Subcutaneous adipose tissue (tissue), 4 donors: ENCODE results near the gene MND1. TPM values are rescaled to one million over a fixed set of nuclear protein-coding genes. Genes with fewer than 3 reads are reported as not detected.

Experiments
- total RNA-seq, 4 donors: library from RNA; depleted of rRNA; stranded (reverse); fragments of >200 nt; gene quantifications; one replicate each; pipeline ENCODE4 v1.1.0, GENCODE V29; 2016
- TF ChIP-seq, protein P1 (sequence below): fragments of 450-650 bp; IDR thresholded peaks from one replicate; pipeline ENCODE4 v1.5.1; 2016; ENCODE audit warnings: low read depth, mild to moderate bottlenecking, control low read depth, antibody characterized with exemption, moderate library complexity

MND1 gene
- total RNA-seq, 4 donors from 2014 or later: 1.9 to 2.1 TPM; not detected in 2

DNA sequence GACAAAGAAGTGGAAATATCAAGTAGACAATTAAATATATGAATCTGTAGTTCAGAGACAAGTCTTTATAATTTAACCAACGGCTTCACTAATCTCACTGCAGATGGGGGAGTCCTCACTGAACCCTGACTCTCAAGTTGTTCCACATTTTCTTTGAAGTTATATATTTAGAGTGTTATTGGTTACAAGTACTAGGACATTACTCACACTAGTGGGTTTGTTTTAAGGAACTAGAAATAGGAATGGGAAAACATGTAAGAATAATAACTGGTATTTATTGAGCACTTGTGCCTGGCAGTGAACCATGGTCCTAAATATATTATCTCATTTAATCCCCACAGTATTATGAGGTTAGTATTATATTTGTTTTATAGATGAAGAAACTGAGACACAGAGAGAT is 22.0 kb downstream of the MND1 start:
- TF ChIP-seq, protein P1, sequence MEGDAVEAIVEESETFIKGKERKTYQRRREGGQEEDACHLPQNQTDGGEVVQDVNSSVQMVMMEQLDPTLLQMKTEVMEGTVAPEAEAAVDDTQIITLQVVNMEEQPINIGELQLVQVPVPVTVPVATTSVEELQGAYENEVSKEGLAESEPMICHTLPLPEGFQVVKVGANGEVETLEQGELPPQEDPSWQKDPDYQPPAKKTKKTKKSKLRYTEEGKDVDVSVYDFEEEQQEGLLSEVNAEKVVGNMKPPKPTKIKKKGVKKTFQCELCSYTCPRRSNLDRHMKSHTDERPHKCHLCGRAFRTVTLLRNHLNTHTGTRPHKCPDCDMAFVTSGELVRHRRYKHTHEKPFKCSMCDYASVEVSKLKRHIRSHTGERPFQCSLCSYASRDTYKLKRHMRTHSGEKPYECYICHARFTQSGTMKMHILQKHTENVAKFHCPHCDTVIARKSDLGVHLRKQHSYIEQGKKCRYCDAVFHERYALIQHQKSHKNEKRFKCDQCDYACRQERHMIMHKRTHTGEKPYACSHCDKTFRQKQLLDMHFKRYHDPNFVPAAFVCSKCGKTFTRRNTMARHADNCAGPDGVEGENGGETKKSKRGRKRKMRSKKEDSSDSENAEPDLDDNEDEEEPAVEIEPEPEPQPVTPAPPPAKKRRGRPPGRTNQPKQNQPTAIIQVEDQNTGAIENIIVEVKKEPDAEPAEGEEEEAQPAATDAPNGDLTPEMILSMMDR: no peak

DNA sequence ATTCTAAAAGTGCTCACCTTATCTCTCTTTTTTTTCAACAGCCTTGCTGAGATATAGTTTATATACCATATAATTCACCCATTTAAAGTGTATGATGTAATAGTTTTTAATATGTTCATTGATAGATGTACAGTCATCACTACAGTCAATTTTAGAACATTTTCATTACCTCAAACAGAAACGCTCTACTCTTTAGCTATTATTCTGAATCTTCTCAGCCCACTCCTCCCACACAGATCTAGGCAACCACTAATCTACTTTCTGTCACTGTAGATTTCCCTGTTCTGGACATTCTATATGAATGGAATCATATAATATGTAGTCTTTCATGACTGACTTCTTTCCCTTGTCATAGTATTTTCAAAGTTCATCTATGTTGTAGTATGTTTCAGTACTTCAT is 22.6 kb downstream of the MND1 start:
- TF ChIP-seq, protein P1: no peak

DNA sequence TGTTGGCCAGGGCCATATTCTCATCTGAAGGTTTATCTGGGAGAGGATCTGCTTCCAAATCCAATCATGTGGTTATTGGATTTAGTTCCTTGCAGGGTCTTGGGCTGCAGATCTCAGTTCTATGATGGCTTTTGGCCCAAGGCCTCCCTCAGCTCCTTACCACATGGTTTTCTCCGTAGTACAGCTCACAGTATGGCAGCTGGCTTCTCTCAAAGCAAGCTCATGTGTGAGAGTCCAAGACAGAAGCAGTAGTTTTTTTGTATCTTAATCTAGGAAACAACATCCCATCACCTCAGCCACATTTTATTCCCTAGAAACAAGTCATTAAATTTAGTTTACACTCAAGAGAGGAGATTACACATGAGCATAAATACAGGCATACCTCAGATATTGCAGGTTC is 24.5 kb downstream of the MND1 start:
- TF ChIP-seq, protein P1: no peak

DNA sequence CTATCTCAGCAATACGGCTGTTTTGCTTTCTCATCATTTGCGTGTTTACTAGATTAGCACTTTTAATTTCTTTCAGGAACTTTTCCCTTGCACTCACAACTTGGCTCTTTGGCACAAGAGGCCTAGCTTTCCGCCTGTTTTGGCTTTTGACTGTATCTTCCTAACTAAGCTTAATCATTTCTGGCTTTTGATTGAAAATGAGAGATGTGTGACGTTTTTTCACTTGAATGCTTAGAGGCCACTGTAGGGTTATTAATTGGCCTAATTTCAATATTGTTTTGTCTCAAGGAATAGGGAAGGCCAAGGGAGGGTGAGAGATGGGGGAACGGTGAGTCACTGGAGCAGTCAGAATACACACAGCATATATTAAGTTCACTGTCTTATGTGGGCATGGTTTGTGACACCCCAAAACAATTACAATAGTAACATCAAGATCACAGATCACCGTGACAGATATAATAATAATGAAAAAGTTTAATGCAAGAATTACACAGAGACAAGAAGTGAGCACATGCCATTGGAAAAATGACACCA is 27.3 kb downstream of the MND1 start:
- TF ChIP-seq, protein P1: no peak

DNA sequence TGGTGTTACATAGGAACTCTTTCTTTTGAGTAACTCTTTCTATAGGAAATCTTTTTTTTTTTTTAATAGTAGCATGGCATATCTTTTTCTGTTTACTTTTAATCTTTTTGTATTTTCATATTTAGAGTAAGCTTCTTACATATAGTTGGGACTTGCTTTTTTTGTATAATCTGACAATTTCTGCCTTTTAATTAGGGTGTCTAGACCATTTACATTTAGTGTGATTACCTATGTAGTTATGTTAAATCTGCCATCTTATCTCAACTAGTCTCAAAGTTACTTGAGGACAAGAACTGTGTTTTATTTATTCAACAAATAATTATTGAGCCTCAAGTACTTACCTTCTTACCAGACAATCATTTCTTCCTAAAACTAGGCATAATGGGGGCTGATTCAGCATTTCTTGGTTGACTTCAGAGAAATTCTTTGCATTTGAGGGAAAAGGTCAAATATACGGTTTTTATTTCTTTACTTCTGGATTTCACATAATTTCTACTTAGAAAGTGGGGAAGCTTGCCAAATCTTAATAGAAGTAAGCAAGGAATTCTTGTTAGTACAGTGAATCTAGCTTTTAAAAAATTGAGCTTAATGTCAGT is 28.6 kb downstream of the MND1 start:
- TF ChIP-seq, protein P1: no peak

DNA sequence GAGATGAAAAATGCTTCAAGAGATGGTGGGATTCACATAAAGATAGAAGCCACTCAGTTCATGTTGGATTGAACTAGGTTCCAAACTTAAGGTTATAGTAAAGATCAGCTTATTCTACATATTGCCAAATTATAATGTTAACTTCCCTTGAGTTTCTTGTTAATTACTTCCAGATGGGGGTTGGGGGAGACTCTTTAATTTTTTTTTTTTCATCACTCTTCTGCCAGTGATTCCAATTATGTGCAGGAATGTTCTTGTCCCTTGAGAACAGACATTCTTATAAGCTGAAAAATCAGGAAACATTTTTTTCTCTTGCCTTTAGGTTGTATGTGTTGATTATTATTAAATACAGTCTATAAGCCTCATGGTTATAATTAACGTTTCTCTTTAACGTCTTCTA is 30.0 kb downstream of the MND1 start:
- TF ChIP-seq, protein P1: no peak

DNA sequence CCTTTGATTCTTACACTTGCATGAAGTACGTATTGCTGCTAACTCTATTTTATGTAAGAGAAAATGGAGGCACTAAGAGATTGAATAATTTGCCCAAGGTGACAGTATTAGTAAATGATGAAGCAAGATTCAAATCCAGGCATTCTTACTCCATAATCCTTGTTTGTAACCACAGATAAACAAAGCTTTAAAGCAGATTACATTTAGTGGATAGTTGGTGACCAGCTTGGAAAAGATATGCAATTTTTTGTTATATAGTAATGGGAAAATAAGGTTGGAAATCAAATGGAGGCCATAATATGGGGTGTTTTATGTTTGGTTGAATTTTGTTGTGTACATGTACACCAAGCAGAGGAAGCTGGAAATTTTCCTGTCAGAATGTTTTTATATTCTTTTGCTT is 30.8 kb downstream of the MND1 start:
- TF ChIP-seq, protein P1: no peak
